Gastroesophageal sphincter (tissue), 4 donors: ENCODE data around the gene GABPB1. TPM values are rescaled to one million over a fixed set of nuclear protein-coding genes. Genes with fewer than 3 reads are reported as not detected.

ENCODE experiments used
- ATAC-seq: fragments of 150-250 bp; one replicate; pipeline ENCODE4 v1.9.1; 2016; ENCODE audit warnings: mild to moderate bottlenecking, moderate library complexity
- H3K27ac ChIP-seq, 4 donors: fragments of 200-600 bp; sonication (generic) in 3 of 4; 1 replicate in 3 of 4; 2 replicates in 1 of 4; pipeline ENCODE4 v1.5.1; 2016 to 2019
- H3K27me3 ChIP-seq: fragments of 200-600 bp; sonication (generic); one replicate; pipeline ENCODE4 v1.5.1; 2019
- H3K36me3 ChIP-seq, 2 donors: fragments of 200-600 bp; sonication (generic); one replicate each; pipeline ENCODE4 v1.5.1; 2019; ENCODE audit warnings: control low read depth in 1 of 2
- H3K4me1 ChIP-seq, 3 donors: fragments of 200-600 bp; sonication (generic); 1 replicate in 2 of 3; 2 replicates in 1 of 3; pipeline ENCODE4 v1.5.1; 2016 to 2019; ENCODE audit warnings: control low read depth in 2 of 3
- H3K4me3 ChIP-seq, 2 donors: fragments of 200-600 bp; sonication (generic); one replicate each; pipeline ENCODE4 v1.5.1; 2019; ENCODE audit warnings: mild to moderate bottlenecking in 1 of 2, moderate library complexity in 1 of 2
- H3K9me3 ChIP-seq, 3 donors: fragments of 200-600 bp; sonication (generic); one replicate each; pipeline ENCODE4 v1.5.1; 2017 to 2019; ENCODE audit warnings: control low read depth in 2 of 3
- EP300 ChIP-seq: sonication (generic); formaldehyde crosslinking; IDR thresholded peaks from one replicate; pipeline ENCODE4 v1.6.1; 2017; ENCODE audit warnings: antibody characterized with exemption, mild to moderate bottlenecking
- POLR2A ChIP-seq, 2 donors: fragments of 450-650 bp; IDR thresholded peaks; one replicate each; pipeline ENCODE4 v1.6.1; 2017; ENCODE audit warnings: antibody characterized with exemption in 2 of 2, mild to moderate bottlenecking in 2 of 2, moderate library complexity in 1 of 2
- POLR2AphosphoS5 ChIP-seq: sonication (generic); formaldehyde crosslinking; IDR thresholded peaks from one replicate; pipeline ENCODE4 v1.6.1; 2017; ENCODE audit warnings: antibody characterized with exemption
- WGBS, 2 donors: methylation state at CpG; one replicate each; pipeline ENCODE4 v1.1.5; 2018; ENCODE audit warnings: low coverage in 1 of 2; 5-methylcytosine and 5-hydroxymethylcytosine counted together
- total RNA-seq, 4 donors: library from RNA; depleted of rRNA; stranded (reverse); fragments of >200 nt; gene quantifications; one replicate each; pipeline ENCODE4 v1.1.0, GENCODE V29; 2016
- TF ChIP-seq, protein P1 (sequence below), 4 experiments: fragments of 200-600 bp in 2 of 4; fragments of 450-650 bp in 2 of 4; sonication (generic) in 1 of 4; IDR thresholded peaks; one replicate each; pipeline ENCODE4 v1.5.1; 2017 to 2019; ENCODE audit warnings: antibody characterized with exemption in 4 of 4, mild to moderate bottlenecking in 2 of 4, moderate library complexity in 2 of 4

GABPB1 gene
- total RNA-seq, 4 donors from 2014 or later, result 15.8 to 26.1 (median 17.8) TPM

DNA sequence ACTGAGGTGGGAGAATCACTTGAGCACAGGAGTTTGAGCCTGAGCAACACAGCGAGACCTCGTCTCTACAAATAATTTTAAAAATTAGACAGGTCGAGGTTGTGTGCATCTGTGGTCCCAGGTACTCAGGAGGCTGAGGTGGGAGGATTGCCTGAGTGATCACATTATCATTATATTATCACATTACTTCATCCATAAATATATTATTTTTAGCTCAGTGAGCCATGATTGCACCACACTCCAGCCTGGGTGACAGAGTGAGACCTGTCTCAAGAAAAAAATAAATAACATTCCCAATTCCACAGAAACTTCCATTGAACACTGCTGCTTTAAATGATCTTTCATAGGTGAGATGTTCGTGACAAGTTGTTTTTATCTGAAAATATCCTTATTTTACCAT, 21.8 kb downstream of the GABPB1 start:
- TF ChIP-seq POLR2AphosphoS5 (no peak), EP300 (no peak), POLR2A (IDR thresholded peaks at IDR 0.05) (no peak)
- TF ChIP-seq, protein P1, sequence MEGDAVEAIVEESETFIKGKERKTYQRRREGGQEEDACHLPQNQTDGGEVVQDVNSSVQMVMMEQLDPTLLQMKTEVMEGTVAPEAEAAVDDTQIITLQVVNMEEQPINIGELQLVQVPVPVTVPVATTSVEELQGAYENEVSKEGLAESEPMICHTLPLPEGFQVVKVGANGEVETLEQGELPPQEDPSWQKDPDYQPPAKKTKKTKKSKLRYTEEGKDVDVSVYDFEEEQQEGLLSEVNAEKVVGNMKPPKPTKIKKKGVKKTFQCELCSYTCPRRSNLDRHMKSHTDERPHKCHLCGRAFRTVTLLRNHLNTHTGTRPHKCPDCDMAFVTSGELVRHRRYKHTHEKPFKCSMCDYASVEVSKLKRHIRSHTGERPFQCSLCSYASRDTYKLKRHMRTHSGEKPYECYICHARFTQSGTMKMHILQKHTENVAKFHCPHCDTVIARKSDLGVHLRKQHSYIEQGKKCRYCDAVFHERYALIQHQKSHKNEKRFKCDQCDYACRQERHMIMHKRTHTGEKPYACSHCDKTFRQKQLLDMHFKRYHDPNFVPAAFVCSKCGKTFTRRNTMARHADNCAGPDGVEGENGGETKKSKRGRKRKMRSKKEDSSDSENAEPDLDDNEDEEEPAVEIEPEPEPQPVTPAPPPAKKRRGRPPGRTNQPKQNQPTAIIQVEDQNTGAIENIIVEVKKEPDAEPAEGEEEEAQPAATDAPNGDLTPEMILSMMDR (IDR thresholded peaks at IDR 0.05), result no peak
- Histone ChIP-seq H3K9me3 (no peaks in the 10 kb centered on the region), H3K4me1 (no peaks in the 10 kb centered on the region), H3K27me3 (no peaks in the 10 kb centered on the region), H3K4me3 (no peak overlapping the region), H3K36me3 (peaks cover 0 to 6% of the 10 kb centered on the region in 2 donors), H3K27ac (no peak overlapping the region)
- ATAC-seq, result no peak
- 97 to 99% methylated on average over 4 of the region's 4 CpGs for WGBS, 2 donors

DNA sequence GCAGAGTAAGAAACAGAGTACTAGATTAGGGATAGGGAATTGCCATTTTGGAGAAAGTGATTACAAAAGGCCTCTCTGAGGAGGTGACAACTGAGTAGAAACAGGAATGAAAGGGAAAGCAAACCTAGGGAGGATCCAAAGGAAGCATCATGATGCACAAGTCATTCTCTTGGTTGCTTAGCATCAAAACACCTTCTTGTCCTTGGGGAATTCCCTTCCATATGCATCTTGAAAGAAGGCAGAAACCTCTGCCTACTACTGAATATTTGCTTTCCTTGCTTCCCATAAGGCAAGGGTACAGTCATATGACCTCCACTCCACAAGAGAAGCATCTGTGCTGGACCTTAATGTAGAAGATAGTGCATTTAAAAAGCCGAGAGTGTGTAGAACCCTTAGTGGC, 24.1 kb downstream of the GABPB1 start:
- Histone ChIP-seq H3K4me1 (no peaks in the 10 kb centered on the region), H3K36me3 (no peaks in the 10 kb centered on the region), H3K27ac (no peak overlapping the region), H3K4me3 (no peak overlapping the region), H3K9me3 (no peaks in the 10 kb centered on the region), H3K27me3 (no peaks in the 10 kb centered on the region)
- no peak for ATAC-seq
- no peak for TF ChIP-seq POLR2AphosphoS5
- TF ChIP-seq EP300, result no peak
- TF ChIP-seq, protein P1 (IDR thresholded peaks at IDR 0.05), result no peak
- no peak for TF ChIP-seq POLR2A (IDR thresholded peaks at IDR 0.05)
- 100% methylated on average over 1 of the region's 1 CpG; no CpG with 5 or more reads in 1 of the 2 donors for WGBS, 2 donors

DNA sequence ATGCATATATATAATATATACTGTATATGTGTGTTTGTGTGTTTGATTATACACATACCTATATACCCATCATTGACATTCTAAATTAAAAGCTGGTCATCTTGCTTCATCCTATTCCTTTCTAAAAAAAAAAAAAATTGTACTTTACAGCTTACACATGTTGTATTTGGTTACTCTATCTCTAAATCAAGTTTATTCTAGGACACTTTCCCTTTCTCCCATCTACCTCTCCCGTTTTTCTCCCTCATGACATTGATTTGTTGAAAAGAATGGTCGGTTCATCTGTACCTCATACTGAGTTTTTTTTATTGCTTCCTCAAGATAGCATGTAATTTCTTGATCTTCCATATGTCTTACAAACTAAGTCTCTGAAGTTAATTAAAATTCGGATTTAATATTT, 26.9 kb downstream of the GABPB1 start:
- Histone ChIP-seq H3K4me1 (no peaks in the 10 kb centered on the region), H3K27me3 (no peaks in the 10 kb centered on the region), H3K4me3 (no peak overlapping the region), H3K9me3 (no peaks in the 10 kb centered on the region), H3K36me3 (no peaks in the 10 kb centered on the region), H3K27ac (no peak overlapping the region)
- 91 to 93% methylated on average over 3 of the region's 3 CpGs for WGBS, 2 donors
- no peak for TF ChIP-seq EP300
- TF ChIP-seq, protein P1 (IDR thresholded peaks at IDR 0.05), result no peak
- TF ChIP-seq POLR2AphosphoS5, result no peak
- no peak for TF ChIP-seq POLR2A (IDR thresholded peaks at IDR 0.05)
- no peak for ATAC-seq

DNA sequence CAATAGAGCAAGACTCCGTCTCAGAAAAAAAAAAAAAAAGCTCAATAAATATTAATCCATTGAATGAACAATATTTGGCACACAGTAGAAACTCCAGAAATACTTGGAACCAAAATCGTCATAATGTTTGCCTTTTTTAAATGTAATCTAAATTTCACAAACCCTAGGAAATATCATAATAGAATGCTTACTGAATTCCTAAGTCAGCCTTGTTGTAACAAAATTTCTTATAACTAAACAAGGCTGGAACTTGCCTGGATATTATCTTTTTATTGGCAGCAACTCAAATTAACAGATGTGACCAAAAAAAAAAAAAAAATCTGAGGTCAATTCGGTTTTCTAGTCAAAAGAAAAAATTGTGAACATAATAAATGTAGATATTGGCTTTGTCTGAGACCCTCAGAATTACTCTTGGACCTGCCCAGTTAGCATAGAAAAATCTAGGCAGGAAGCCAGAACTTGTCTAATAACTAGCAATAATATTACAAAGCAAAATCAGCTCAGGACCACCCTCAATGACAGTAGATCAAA, 33.3 kb downstream of the GABPB1 start:
- Histone ChIP-seq H3K4me3 (no peak overlapping the region), H3K9me3 (no peaks in the 10 kb centered on the region), H3K27me3 (no peaks in the 10 kb centered on the region), H3K36me3 (no peaks in the 10 kb centered on the region), H3K27ac (no peak overlapping the region), H3K4me1 (no peaks in the 10 kb centered on the region)
- TF ChIP-seq POLR2A (IDR thresholded peaks at IDR 0.05), result no peak
- TF ChIP-seq, protein P1 (IDR thresholded peaks at IDR 0.05), result no peak
- TF ChIP-seq EP300, result no peak
- TF ChIP-seq POLR2AphosphoS5, result no peak
- 23 to 24% methylated on average over 2 to 3 of the region's 3 CpGs for WGBS, 2 donors
- ATAC-seq, result no peak

DNA sequence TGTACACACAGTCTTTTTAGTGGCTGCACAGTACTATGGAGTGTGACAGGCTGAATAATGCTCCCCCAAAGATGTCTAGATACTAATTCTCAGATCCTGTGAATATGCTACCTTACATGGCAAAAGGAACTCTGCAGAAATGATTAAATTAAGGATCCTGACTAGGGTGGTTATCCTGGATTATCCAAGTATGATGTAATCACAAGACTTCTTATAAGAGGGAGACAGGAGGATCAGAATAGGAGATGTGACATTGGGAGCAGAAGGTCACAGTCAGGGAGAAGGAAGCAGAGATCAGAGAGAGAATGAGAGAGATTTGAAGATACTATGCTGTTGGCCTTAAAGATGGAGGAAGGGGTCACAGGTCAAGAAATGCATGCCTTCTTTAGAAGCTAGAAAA, 34.5 kb downstream of the GABPB1 start:
- no peak for ATAC-seq
- H3K9me3 ChIP-seq, result no peaks in the 10 kb centered on the region

More for the DNA sequence above, 34.5 kb downstream of the GABPB1 start:
- no peak for TF ChIP-seq POLR2A (IDR thresholded peaks at IDR 0.05)
- TF ChIP-seq EP300, result no peak
- no peak for TF ChIP-seq POLR2AphosphoS5
- TF ChIP-seq, protein P1 (IDR thresholded peaks at IDR 0.05), result no peak
- Histone ChIP-seq H3K27me3 (no peaks in the 10 kb centered on the region), H3K36me3 (no peaks in the 10 kb centered on the region), H3K27ac (no peak overlapping the region), H3K4me3 (no peak overlapping the region), H3K4me1 (peaks cover 0 to 9% (median 0%) of the 10 kb centered on the region in 3 donors)
